HG02885 (cell line): ENCODE data around the gene THNSL1.

ENCODE experiments used
- ATAC-seq: cut with Tn5 transposase; IDR thresholded peaks from one replicate; pipeline ENCODE4 v1.9.1; 2021; ENCODE audit warnings: mild to moderate bottlenecking; ENCODE audit not compliant: unreplicated experiment, poor library complexity

THNSL1 gene

DNA sequence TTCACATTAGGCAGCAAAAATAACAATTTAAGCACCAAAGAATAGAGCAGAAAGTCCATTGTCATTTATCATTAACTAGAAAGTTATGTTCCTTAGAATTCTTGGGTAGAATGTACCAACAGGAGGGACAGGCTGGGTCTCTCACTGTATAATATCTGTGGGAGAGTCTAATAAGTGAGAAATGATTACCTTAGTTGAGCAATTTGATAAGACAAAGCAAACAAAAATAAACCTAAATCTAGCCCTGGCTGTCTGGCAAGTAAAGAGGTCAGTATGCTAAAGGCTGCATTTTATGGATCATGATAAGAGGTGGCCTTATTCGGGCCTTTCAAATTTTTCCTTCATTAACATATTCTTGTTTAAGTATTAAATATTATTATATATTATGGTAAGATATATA lies 35.6 kb downstream of the THNSL1 start:
- ATAC-seq, result no peak

DNA sequence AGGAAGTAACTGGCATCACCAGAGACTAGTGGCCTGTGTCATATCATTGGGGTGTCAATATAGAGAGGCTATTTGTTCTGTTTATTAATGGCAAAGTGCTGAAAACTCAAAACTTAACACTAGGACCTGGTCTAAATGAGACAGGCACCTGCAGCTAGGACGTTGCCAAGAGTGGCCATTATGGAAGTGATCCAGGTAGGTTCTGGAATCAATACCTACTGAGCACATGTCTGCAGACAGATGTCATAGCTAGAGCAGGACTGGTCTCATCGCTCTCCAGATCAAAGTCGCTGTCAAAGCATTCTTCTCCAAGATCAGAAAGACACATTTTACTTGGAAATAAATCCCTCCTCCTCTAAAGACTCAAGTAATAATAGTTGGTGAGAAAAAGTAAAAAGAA lies 40.3 kb downstream of the THNSL1 start:
- no peak for ATAC-seq

DNA sequence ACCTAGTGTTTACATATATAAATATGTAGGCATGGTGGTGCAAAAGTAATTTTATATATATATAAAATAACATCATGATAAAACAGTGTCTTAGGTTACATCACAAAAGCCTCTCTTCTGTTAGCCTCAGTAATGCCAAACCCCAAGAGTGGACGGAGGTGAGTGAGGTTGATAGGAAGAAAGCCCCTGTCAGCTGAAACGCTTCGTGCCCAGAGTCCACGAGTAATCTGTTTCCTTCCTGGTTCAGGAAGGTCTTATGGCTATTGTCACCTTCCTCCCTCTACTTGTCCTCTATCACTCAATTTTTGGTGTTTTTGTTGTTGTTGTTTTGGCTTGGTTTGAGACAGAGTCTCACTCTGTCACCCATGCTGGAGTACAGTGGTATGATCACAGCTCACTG lies 41.5 kb downstream of the THNSL1 start:
- no peak for ATAC-seq

DNA sequence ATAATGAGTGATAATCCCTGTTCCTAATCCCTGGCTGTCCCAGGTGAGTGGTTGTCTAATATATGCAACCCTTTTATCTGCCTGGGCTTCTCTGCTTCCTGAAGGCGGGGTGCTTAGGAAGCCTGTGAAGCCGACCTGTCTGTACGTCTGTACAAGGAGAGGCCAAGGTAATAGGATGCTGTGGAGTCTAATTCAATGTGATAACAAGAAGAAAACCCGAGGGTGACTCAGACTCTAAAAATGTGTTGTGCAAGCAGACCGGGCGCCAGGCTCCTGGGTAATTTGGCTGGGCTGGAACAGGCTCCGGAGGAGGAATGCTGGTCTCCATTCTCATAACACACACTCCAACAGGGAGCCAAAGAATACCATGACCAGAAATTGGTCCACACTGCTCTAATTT lies 43.6 kb downstream of the THNSL1 start:
- ATAC-seq, result no peak

DNA sequence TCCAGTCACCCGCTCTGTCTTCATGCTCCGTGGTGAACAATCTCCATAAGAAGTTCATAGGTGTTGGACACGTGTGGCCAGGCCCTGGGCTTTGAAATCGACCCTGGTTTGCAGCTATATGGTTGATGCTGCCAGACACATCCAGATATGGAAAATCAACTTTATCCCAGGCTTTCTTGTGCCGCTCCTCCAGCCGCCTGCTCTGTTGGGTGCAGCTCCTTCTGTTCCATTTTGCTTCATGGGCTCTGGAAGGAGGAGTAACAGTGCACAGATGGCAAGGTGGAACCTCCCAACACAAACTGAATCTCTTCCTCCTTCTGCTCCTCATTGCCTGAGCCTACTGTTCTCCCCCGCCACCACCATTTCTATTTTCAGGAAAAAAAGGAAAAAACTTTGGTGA lies 44.7 kb downstream of the THNSL1 start:
- ATAC-seq, result no peak

DNA sequence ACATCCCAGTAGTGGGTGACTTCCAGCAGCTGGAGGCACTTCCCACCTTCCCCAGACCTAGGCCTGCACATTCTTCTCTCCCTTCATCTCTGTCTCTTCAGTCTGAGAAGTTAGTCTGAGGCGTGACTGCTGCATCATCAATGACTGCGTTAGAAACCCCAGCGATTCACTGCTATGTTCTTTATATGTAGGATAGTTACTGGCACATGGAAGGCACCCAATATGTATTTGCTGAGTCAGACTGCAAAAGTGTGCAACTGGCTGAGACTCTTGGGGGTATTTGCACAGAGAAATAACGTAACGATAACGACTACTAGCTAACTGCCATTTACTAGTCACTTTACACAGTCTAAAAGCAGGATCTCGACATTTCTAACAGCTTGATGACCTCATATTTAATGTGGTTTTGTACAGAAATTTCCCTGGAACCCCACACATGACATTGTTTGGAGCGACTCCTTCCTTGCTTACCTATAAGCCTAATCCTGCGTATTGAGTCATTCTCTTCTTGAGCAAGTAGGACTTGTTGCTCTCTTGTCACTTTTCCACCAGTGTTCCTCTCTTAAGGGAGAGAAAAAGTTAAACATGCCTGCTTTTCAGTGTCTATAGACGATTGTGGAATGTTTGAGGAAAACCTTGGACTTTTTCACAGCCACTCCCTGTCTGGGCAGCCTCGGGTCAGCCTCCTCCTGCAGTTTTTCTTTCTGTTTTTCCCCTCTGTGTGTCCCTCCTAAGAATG lies 45.5 kb downstream of the THNSL1 start:
- no peak for ATAC-seq

DNA sequence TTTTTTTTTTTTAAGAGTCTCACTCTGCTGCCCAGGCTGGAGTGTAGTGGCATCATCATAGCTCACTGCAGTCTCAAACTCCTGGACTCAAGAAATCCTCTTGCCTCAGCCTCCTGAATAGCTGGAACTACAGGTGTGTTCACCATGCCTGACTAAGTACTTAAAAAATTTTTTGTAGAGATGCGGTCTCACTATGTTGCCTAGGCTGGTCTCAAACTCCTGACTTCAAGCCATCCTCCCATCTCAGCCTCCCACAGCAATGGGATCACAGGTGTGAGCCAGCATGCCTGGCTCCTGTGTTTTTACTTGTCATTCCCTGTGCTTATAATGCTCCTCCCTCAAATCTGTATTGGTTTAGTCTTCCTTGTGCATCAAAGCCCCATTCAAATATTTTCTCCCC lies 46.7 kb downstream of the THNSL1 start:
- no peak for ATAC-seq

DNA sequence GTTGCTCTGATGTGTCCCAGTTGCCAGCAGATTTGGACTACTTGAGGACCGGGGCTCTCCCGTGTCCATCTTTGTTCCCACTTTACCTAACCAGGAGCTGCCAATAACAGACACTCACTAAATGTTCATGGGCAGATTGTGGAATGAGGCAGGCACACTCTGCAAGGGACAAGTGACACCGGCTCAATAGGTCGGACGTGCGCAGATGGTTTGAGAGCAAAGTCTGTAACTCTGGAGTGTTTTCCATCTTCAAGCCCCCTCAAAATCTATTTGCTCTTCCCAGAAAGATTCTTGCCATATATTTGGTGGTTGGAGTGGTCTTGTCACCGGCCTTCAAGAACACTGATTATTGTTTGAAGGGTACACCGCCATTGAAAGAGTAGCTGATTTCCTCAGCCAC lies 47.2 kb downstream of the THNSL1 start:
- ATAC-seq, result no peak

DNA sequence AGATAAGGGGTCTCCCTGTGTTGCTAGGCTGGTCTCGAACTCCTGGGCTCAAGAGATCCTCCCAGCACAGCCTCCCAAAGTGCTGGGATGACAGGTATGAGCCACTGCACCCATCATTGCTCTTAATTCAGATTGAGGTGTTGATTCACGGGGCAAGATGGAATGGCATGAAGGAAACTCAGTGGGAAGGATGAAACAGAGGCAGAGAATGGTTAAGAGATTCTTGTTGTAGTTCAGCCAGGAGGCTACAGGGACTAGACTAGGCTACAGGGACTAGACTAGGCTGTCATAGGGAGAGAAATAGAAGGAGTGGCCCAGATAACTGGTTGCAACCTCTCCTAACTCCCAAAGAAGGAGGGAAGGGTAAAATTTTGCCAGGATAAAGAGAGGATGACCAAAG lies 48.0 kb downstream of the THNSL1 start:
- ATAC-seq, result no peak

DNA sequence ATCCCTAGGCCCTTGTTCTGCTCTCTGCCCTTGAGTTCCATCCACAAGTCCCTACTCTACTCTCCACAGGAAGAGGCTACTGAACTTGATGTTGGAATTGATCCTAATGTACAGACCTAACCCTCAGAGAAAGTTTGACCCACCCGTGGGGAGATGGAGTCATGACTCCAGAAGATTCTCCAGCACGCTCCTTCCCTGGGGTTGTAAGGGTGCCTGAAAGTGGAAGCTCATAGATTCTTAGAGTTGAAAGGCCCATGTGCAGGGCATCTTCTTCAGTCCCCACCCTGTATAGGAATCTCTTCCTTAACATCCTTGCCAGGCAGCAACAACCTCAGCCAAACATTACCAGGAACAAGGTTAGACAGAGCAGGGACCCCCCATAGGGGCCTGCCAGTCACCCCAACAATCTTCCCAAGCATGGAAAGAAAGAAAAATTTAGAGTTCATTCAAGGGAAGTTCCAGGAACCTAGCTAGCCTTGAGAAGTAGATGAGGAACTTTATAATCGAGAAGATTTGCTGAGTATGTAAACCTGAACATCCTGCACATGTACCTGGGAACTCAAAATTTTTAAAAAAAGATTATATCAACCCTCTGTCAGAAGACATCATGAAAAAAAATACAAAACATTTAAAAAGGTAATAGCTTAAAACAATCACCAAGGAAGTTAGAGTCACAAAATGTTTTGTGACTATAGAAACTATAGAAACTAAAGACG lies 49.5 kb downstream of the THNSL1 start:
- ATAC-seq, result no peak

DNA sequence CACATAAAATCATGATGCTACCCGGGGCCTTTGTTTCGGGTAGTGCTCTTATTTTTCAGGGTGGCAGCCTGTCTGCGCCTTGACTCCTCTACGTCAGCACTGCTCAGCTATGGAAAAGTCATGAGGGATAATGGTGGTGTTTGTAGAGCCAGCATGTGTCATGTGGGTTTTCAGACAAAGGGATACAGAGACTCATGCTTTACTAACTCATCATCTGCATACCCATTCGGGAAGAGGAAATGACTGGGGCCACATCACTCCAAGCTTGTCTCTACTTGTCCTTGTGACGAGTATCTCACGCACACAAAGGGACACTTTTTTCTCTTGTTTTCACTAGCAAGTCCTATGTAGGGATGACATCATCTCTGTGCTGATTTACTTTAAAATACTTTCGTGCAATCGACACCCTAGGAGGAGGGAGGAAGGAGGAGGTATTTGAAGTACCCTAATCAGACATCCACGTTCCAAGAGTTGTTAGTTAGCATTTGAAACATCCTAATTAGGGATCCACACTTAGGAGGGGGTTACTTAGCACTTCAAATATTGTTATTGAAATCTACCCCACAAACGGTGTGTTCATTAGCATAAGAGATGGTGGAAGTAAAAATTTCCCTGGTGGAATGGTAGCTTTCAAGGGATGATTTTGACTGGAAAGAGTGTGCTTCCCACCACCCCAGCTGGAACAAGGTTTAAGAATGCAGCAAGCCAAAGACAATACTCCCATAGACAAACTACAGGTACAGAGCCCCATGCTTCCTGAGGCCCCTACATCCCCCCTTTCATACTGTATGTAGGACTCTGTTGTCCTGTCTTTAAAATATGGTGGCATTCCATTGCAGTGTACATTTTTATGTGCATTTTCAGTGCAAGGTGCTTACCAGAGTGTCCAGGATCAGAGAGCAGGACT lies 52.0 kb downstream of the THNSL1 start:
- no peak for ATAC-seq

DNA sequence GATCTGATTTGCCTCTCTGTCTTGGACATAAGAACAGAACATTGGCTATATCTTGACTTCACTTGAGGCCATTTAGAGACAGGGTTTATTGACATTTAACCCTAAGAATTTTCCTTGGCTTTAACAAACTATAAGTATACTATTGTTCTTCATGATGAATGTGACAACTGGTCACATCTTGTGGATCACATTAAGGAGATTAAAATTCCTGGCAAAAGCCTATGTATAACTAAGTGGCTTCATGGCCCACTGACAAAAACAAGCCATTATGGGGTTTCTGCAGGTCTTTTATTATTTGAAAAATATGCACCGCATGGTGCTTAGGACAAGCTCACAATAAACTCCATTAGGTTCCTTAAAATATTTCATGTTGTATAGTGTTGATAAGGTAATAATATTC lies 54.8 kb downstream of the THNSL1 start:
- no peak for ATAC-seq

DNA sequence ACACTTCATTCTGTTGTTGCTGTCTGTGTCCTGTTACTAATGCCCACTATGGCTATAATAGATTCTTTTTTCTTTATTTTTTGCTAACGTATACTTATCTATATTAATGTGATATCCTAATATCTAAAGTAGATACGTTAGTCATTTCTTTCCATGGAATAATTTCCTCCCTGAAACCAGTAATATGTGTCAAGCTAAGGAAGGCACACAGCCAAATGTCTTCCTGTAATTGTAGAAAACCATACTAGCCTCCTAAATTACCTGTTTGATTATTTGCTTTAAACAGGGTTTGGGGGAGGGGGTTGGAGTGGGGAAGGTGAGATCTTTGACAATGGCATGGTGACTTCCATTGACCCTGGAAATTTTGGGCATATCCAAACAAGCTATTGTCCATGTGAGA lies 56.4 kb downstream of the THNSL1 start:
- ATAC-seq, result no peak

DNA sequence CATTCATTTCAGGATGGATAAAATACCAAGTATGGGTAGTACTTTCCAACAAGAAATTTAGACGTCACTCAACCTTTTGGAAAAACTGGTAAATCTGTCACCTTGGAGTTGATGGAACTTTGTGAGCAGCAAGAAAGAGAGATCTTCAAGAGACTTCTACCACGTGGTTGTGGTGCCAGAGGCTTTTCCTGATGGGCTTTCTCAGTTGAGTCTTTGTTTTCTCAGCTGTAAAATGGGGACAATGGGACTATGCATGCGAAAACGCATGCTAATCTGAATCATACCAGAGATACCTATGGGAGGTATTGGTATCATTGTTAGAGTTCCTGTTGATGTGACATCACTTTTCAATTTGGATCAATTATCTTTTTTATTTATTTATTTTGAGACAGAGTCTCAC lies 59.4 kb downstream of the THNSL1 start:
- ATAC-seq, result no peak
